ENCODE results near the gene PPP2R2C.

The PPP2R2C gene

GRCh38 chr4:6307230-6307629 is 165.2 kb downstream of the PPP2R2C start:
- TF ChIP-seq EZH2phosphoT487 (IDR thresholded peaks at IDR 0.05; ENCODE audit: borderline replicate concordance) = no peak
- Histone ChIP-seq H3F3A (ENCODE audit: low read depth) (no peaks in the 10 kb centered on the region), H3K4me2 (ENCODE audit: low read depth, low read length, poor library complexity, severe bottlenecking) (no peak overlapping the region), H3K9ac (ENCODE audit: low read depth, low read length, poor library complexity, severe bottlenecking) (no peak overlapping the region), H4K20me1 (ENCODE audit: insufficient read depth, low read length, poor library complexity, severe bottlenecking) (no peaks in the 10 kb centered on the region), H3K27me3 (ENCODE audit: insufficient read depth, low read length, poor library complexity, severe bottlenecking) (no peaks in the 10 kb centered on the region), H2AFZ (ENCODE audit: low read length) (no peak overlapping the region), H3K79me2 (ENCODE audit: insufficient read depth, low read length) (no peaks in the 10 kb centered on the region), H3K9me2 (replicated peaks; ENCODE audit: low read depth, low read length) (no peaks in the 10 kb centered on the region), H3K4me1 (ENCODE audit: insufficient read depth, low read length, poor library complexity, severe bottlenecking) (peaks cover 8% of the 10 kb centered on the region), H3K9me3 (ENCODE audit: insufficient read depth, low read depth, low read length) (no peaks in the 10 kb centered on the region), H3K4me3 (ENCODE audit: low read length, poor library complexity, severe bottlenecking) (no peak overlapping the region), H3K36me3 (ENCODE audit: insufficient read depth, low read length) (peaks cover 3% of the 10 kb centered on the region; the same call in 1 of the 2 replicates)

DNA sequence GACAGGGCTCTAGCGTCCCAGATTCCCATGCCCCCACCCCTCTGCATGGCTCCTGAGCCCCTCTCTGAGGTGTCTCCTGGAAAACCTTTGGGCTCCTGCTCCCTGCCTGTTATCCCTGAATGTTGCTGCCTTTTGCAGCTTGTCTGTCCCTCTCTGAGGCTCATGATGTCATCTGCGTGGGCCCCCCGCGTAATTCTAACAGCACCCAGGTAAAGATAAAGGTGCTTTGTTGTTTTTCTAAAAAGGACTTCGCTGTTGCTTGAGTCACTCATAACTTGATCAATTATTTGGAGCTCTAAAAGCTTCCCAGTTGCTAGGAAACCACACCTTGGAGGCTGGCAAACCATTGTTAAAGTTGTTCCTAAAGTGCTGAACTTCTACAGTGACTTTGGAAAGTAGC is 166.1 kb downstream of the PPP2R2C start:
- Histone ChIP-seq H3K4me3 (ENCODE audit: low read length, poor library complexity, severe bottlenecking) (no peak overlapping the region), H2AFZ (ENCODE audit: low read length) (no peak overlapping the region), H3K79me2 (ENCODE audit: insufficient read depth, low read length) (no peaks in the 10 kb centered on the region), H4K20me1 (ENCODE audit: insufficient read depth, low read length, poor library complexity, severe bottlenecking) (no peaks in the 10 kb centered on the region), H3K4me2 (ENCODE audit: low read depth, low read length, poor library complexity, severe bottlenecking) (no peak overlapping the region), H3K36me3 (ENCODE audit: insufficient read depth, low read length) (peaks cover 8% of the 10 kb centered on the region; the same call in 1 of the 2 replicates), H3K9ac (ENCODE audit: low read depth, low read length, poor library complexity, severe bottlenecking) (no peak overlapping the region), H3K9me2 (replicated peaks; ENCODE audit: low read depth, low read length) (no peaks in the 10 kb centered on the region), H3F3A (ENCODE audit: low read depth) (no peaks in the 10 kb centered on the region), H3K9me3 (ENCODE audit: insufficient read depth, low read depth, low read length) (no peaks in the 10 kb centered on the region), H3K4me1 (ENCODE audit: insufficient read depth, low read length, poor library complexity, severe bottlenecking) (peaks cover 8% of the 10 kb centered on the region), H3K27me3 (ENCODE audit: insufficient read depth, low read length, poor library complexity, severe bottlenecking) (no peaks in the 10 kb centered on the region)
- no peak for TF ChIP-seq CTCF (conservative IDR thresholded peaks at IDR 0.05; ENCODE audit: low read length)
- no peak for TF ChIP-seq EZH2phosphoT487 (IDR thresholded peaks at IDR 0.05; ENCODE audit: borderline replicate concordance)

DNA sequence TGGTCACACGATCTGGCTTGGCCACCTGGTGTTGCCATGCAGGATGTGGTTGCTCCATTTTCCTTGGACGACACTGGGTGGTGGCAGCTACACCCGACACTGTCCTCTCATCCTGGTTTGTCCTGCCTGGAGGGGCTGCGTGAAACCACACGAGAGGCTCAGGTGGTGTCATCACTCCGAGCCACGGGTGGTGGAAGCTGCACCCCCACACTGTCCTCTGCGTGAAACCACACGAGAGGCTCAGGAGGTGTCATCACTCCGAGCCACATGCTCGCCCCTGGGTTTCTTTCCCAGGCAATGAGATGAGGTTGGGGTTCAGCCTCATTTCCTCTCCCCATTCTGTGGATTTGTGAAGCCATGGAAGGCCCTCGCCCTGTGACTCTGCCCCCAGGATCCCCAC is 168.5 kb downstream of the PPP2R2C start:
- Histone ChIP-seq H3K36me3 (ENCODE audit: insufficient read depth, low read length) (peaks cover 8% of the 10 kb centered on the region; the same call in 1 of the 2 replicates), H3K4me2 (ENCODE audit: low read depth, low read length, poor library complexity, severe bottlenecking) (no peak overlapping the region), H3K9me2 (replicated peaks; ENCODE audit: low read depth, low read length) (no peaks in the 10 kb centered on the region), H4K20me1 (ENCODE audit: insufficient read depth, low read length, poor library complexity, severe bottlenecking) (no peaks in the 10 kb centered on the region), H3K4me1 (ENCODE audit: insufficient read depth, low read length, poor library complexity, severe bottlenecking) (peaks cover 8% of the 10 kb centered on the region), H3F3A (ENCODE audit: low read depth) (no peaks in the 10 kb centered on the region), H2AFZ (ENCODE audit: low read length) (no peak overlapping the region), H3K9ac (ENCODE audit: low read depth, low read length, poor library complexity, severe bottlenecking) (no peak overlapping the region), H3K79me2 (ENCODE audit: insufficient read depth, low read length) (no peaks in the 10 kb centered on the region), H3K4me3 (ENCODE audit: low read length, poor library complexity, severe bottlenecking) (no peak overlapping the region), H3K9me3 (ENCODE audit: insufficient read depth, low read depth, low read length) (no peaks in the 10 kb centered on the region), H3K27me3 (ENCODE audit: insufficient read depth, low read length, poor library complexity, severe bottlenecking) (no peaks in the 10 kb centered on the region)
- TF ChIP-seq CTCF (conservative IDR thresholded peaks at IDR 0.05; ENCODE audit: low read length) (no peak), EZH2phosphoT487 (IDR thresholded peaks at IDR 0.05; ENCODE audit: borderline replicate concordance) (no peak)

- Histone ChIP-seq H3K27me3 (ENCODE audit: insufficient read depth, low read length, poor library complexity, severe bottlenecking) (no peaks in the 10 kb centered on the region), H3K9me2 (replicated peaks; ENCODE audit: low read depth, low read length) (no peaks in the 10 kb centered on the region), H3K4me3 (ENCODE audit: low read length, poor library complexity, severe bottlenecking) (no peak overlapping the region), H3K9me3 (ENCODE audit: insufficient read depth, low read depth, low read length) (no peaks in the 10 kb centered on the region), H3F3A (ENCODE audit: low read depth) (no peaks in the 10 kb centered on the region), H3K36me3 (ENCODE audit: insufficient read depth, low read length) (peaks cover 8% of the 10 kb centered on the region; the same call in 1 of the 2 replicates), H4K20me1 (ENCODE audit: insufficient read depth, low read length, poor library complexity, severe bottlenecking) (no peaks in the 10 kb centered on the region), H3K4me2 (ENCODE audit: low read depth, low read length, poor library complexity, severe bottlenecking) (no peak overlapping the region), H3K4me1 (ENCODE audit: insufficient read depth, low read length, poor library complexity, severe bottlenecking) (peaks cover 8% of the 10 kb centered on the region), H3K79me2 (ENCODE audit: insufficient read depth, low read length) (no peaks in the 10 kb centered on the region), H2AFZ (ENCODE audit: low read length) (no peak overlapping the region), H3K9ac (ENCODE audit: low read depth, low read length, poor library complexity, severe bottlenecking) (no peak overlapping the region)
- TF ChIP-seq CTCF (conservative IDR thresholded peaks at IDR 0.05; ENCODE audit: low read length) (no peak), EZH2phosphoT487 (IDR thresholded peaks at IDR 0.05; ENCODE audit: borderline replicate concordance) (no peak)
Measured at GRCh38 chr4:6302869-6303268, 169.5 kb downstream of the PPP2R2C start.
